KOPT-K1 (cell line): ENCODE data around the gene HOXD4.

Experiments used
- H3K27ac ChIP-seq: fragments of 200-600 bp; sonication (generic); 2 replicates; pipeline ENCODE4 v1.5.1; 2016; ENCODE audit warnings: antibody characterized with exemption, mild to moderate bottlenecking, low read depth, low read length; ENCODE audit not compliant: poor library complexity, severe bottlenecking
- H3K36me3 ChIP-seq: fragments of 200-600 bp; sonication (generic); 2 replicates; pipeline ENCODE4 v1.5.1; 2017; ENCODE audit warnings: antibody characterized with exemption, mild to moderate bottlenecking, low read length, moderate library complexity; ENCODE audit not compliant: insufficient read depth
- H3K9me3 ChIP-seq: fragments of 200-600 bp; sonication (generic); 2 replicates; pipeline ENCODE4 v1.5.1; 2017; ENCODE audit warnings: antibody characterized with exemption, low read length, mild to moderate bottlenecking; ENCODE audit not compliant: insufficient read depth, poor library complexity, severe bottlenecking

The HOXD4 gene

GRCh38 chr2:176151442-176152287 lies at the start of gene HOXD4:
HOXD4 (plus strand) TSS chr2:176151550; CDS start chr2:176151634, 84 bp downstream.
- H3K36me3 ChIP-seq: no peaks in the 10 kb centered on the region
- H3K27ac ChIP-seq: no peak within 1 kb of the TSS
- no peaks in the 10 kb centered on the region for H3K9me3 ChIP-seq

- H3K36me3 ChIP-seq: no peaks in the 10 kb centered on the region
- no peak overlapping the region for H3K27ac ChIP-seq
- H3K9me3 ChIP-seq: no peaks in the 10 kb centered on the region
Observed at GRCh38 chr2:176101842-176102241, 49.5 kb upstream of the HOXD4 start.

- no peak overlapping the region for H3K27ac ChIP-seq
- H3K9me3 ChIP-seq: no peaks in the 10 kb centered on the region
- no peaks in the 10 kb centered on the region for H3K36me3 ChIP-seq
Observed at GRCh38 chr2:176102309-176102866, 49.0 kb upstream of the HOXD4 start.

GRCh38 chr2:176103194-176103593 lies 48.2 kb upstream of the HOXD4 start:
- Histone ChIP-seq H3K9me3 (no peaks in the 10 kb centered on the region), H3K36me3 (no peaks in the 10 kb centered on the region), H3K27ac (no peak overlapping the region)

- Histone ChIP-seq H3K27ac (no peak overlapping the region), H3K36me3 (no peaks in the 10 kb centered on the region), H3K9me3 (no peaks in the 10 kb centered on the region)
Observed at GRCh38 chr2:176103742-176104315, 47.5 kb upstream of the HOXD4 start.

GRCh38 chr2:176104316-176105077 lies 46.9 kb upstream of the HOXD4 start:
- no peak overlapping the region for H3K27ac ChIP-seq
- no peaks in the 10 kb centered on the region for H3K9me3 ChIP-seq
- no peaks in the 10 kb centered on the region for H3K36me3 ChIP-seq

GRCh38 chr2:176105078-176105729 lies 46.1 kb upstream of the HOXD4 start:
- Histone ChIP-seq H3K9me3 (no peaks in the 10 kb centered on the region), H3K27ac (no peak overlapping the region), H3K36me3 (no peaks in the 10 kb centered on the region)

- H3K27ac ChIP-seq: no peak overlapping the region
- no peaks in the 10 kb centered on the region for H3K36me3 ChIP-seq
- H3K9me3 ChIP-seq: no peaks in the 10 kb centered on the region
Observed at GRCh38 chr2:176105730-176106580, 45.4 kb upstream of the HOXD4 start.

GRCh38 chr2:176106581-176107539 lies 44.5 kb upstream of the HOXD4 start, which contains the start of gene HOXD11:
HOXD11 (plus strand) TSS chr2:176107280; CDS start chr2:176107356, 76 bp downstream.
- no peaks in the 10 kb centered on the region for H3K9me3 ChIP-seq
- no peaks in the 10 kb centered on the region for H3K36me3 ChIP-seq
- H3K27ac ChIP-seq: no peak within 1 kb of the TSS

- Histone ChIP-seq H3K27ac (no peak overlapping the region), H3K36me3 (no peaks in the 10 kb centered on the region), H3K9me3 (no peaks in the 10 kb centered on the region)
Observed at GRCh38 chr2:176107731-176108181, 43.6 kb upstream of the HOXD4 start.

- Histone ChIP-seq H3K9me3 (no peaks in the 10 kb centered on the region), H3K36me3 (no peaks in the 10 kb centered on the region)
Observed at GRCh38 chr2:176109192-176109901, 42.0 kb upstream of the HOXD4 start.

GRCh38 chr2:176109946-176110345 lies 41.4 kb upstream of the HOXD4 start:
- Histone ChIP-seq H3K27ac (no peak overlapping the region), H3K9me3 (no peaks in the 10 kb centered on the region), H3K36me3 (no peaks in the 10 kb centered on the region)

More at GRCh38 chr2:176109192-176109901, 42.0 kb upstream of the HOXD4 start:
- H3K27ac ChIP-seq: no peak overlapping the region
